Dedifferentiated amniotic fluid mesenchymal stem cell (primary cell): ENCODE measurements around the gene RNF215.

Source experiments
- DNase-seq: peaks from one replicate; pipeline ENCODE4 v3.0.0-alpha.2; 2016; ENCODE audit errors: extremely low spot score

The RNF215 gene

GRCh38 chr22:30386960-30387827, at the start of gene RNF215:
Gene RNF215, minus strand, starts transcription at chr22:30387411. Its CDS starts 98 bp downstream, at chr22:30387313.
- peak; percentile 46 for DNase-seq

- DNase-seq: no peak
Observed at GRCh38 chr22:30436196-30436595, 49.0 kb upstream of the RNF215 start.

GRCh38 chr22:30435674-30436126, 48.5 kb upstream of the RNF215 start:
- no peak for DNase-seq

DNA sequence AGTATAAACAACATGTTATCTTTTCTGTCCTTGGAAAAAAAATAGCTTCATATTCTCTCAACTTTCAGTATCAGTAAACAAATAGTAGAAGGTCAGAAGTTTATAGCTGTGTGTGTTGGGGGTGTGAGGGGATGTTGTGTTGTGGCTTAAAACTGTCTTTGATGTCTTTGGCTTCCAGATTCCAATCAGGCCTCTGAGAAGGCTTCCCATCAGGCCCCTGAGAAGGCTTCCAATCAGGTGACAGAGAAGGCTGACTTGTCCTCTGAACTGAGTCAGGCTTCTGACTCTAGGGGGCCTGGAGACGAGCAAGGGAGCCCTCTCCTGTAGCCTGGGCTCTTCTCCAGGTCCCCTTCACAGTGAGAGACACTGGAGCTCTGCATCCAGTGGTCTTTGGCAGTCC, 47.6 kb upstream of the RNF215 start:
- DNase-seq: no peak

DNA sequence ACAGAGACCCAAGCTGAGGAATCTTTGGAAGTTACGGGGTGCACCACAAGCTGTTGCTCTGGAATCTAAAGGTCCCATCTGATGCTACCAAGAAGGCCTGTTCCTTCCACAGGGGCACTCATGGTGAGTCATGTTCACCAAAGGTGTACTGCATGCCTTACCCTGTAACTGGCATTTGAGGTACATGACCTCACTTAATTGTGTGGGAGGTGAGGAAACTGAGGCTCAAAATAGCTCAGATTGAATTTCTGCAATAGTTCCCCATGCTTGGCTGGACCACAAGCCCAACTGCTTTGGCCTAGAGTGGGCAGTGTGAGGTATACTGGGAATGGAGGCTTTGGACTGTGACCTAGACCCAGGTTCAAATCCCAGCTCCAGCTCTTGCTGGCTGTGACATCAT, 46.6 kb upstream of the RNF215 start:
- no peak for DNase-seq

DNA sequence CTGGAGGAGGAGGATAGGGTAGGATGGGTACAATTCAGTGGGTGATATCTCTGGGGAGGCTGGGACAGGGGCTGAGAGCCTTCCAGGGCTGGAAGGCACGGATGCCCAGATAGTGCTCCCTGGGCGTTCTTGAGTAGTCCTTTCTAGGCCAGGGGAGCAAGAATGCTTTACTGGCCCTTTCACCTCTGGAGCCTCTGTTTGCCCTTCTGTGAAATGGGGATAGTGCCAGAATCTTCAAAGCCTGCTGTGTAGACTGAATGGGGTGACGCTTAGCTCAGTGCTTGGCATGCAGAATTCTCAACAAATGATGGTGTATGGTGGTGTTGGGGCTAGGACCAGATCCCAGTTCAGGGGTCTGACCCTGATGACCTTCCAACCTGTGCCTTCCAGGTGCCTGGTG, 46.0 kb upstream of the RNF215 start:
- DNase-seq: no peak

- DNase-seq: no peak
Observed at GRCh38 chr22:30432520-30432919, 45.3 kb upstream of the RNF215 start.

DNA sequence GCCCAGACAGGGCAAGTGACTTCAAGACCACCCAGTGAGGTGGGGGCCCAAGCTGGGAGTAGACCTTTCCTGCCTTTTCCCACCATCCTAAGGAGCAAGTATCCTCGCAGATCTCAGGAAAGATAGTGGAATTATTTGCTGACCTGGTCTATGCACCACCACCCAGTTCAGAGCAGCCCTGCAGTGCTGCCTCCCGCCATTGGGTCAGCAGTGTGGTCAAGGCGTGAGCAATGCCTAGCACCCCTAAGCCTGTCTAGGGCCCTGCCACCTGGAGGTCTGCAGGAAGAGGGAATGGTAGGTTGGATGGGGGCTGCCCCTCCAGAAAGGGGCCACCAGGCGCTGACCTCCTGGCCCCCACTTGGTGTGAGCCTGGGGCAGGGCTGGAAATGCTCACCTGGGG, 44.9 kb upstream of the RNF215 start:
- no peak for DNase-seq

DNA sequence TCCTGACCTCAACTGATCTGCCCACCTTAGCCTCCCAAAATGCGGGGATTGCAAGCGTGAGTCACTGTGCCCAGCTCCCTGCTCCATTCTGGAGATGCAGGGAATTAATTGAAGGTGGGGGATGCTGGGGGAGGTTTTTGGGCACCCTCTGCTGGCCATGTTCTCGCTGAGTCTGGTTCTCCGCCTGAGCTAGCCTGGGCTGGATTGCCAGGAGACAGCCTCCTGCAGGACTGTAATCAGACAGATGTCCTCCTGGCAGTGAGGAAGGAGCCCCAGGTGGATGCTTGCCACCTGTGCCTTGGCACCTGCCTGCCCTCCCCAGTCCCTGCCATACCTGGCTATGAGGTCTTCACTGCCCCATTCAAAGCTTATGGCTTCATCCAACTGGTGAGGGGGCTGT, 43.7 kb upstream of the RNF215 start:
- DNase-seq: no peak

- DNase-seq: no peak
Observed at GRCh38 chr22:30429887-30430286, 42.7 kb upstream of the RNF215 start.

DNA sequence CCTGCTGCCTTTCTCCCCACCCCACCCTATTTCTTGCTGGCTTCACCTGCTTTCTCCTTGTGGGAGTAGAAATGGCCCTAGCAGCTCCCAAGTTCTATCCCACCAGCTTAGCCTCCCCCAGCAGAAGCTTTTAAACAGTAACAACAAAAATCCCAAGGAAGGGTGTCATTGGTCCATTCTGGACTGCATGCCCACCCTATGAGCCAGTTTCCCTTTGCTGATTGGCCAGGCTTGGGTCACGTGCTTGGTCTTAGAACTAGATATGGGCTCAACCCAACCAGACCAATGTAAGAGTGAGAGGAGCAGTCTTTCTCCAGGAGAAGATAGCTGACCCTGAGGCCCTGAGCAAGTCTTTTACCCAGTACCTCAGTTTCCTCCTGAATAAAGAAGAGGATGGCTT, 40.7 kb upstream of the RNF215 start:
- DNase-seq: no peak

DNA sequence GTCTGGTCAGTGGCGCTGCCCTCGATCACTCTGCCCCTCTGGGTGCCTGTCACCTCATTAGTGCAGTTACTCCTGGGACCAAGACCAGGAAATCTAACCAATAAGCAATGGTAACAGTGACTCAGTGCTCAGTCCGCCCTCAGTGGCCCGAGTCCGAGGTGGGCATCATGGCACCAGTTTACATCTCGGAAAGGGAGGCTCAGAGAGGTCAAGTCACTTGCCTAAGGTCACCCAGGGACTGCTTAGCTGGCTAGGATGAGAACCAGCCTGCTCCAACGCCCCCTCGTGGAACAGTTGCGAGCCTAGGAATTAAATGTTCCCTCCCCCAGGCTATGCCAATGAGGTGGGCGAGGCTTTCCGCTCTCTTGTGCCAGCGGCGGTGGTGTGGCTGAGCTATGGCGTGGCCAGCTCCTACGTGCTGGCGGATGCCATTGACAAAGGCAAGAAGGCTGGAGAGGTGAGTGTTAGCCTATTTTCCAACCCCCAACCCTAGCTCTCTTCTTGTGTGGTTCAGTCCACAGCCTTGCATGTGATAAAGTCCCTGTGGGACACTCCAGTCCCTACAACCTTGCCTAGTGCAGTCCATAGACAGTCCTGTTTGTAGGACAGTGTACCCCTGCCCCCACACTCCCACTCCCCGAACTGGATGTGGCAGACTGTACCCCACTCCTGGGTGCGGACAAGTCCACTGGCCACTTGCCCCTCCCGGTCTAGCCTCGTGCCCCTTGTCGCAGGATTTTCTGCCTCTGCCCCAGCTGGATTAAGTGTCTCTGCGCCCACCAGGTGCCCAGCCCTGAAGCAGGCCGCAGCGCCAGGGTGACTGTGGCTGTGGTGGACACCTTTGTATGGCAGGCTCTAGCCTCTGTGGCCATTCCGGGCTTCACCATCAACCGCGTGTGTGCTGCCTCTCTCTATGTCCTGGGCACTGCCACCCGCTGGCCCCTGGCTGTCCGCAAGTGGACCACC, 39.5 kb upstream of the RNF215 start:
- DNase-seq: peak; percentile 55

GRCh38 chr22:30425616-30426387, 38.6 kb upstream of the RNF215 start, which contains the start of gene MTFP1:
Gene MTFP1, plus strand, starts transcription at chr22:30425768. Its CDS starts 112 bp downstream, at chr22:30425880.
- peak; percentile 19 for DNase-seq

- no peak for DNase-seq
Observed at GRCh38 chr22:30425327-30425615, 38.1 kb upstream of the RNF215 start.

- no peak for DNase-seq
Observed at GRCh38 chr22:30424534-30425326, 37.5 kb upstream of the RNF215 start.

DNA sequence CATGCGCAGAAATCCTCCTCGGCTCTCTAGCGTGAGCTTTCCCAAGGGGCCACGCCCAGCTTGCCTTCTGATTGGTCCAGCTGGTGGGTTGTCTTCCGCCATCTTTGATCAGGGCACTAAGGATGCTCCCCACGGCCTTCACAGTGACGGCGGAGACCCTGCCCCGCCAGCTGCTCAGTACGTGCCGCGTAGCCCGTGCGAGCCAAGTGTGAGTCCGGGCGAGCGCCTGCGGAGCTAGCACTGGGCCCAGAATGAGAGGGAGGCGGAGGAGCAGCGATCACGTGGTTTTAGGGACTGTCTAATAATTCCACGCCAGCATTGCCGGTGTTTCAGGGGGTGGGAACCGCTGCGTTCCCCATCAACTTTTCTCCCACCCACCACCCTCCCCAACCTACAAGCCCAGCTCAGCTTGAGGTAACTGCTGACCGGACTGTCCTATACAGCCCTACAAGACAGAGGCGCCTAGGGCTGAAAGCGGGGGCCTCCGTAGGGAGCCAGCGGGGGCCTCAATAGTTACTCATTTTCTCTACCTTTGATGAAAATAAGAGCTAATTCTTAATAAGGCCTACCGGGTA, 36.8 kb upstream of the RNF215 start:
- peak; percentile 99 for DNase-seq

DNA sequence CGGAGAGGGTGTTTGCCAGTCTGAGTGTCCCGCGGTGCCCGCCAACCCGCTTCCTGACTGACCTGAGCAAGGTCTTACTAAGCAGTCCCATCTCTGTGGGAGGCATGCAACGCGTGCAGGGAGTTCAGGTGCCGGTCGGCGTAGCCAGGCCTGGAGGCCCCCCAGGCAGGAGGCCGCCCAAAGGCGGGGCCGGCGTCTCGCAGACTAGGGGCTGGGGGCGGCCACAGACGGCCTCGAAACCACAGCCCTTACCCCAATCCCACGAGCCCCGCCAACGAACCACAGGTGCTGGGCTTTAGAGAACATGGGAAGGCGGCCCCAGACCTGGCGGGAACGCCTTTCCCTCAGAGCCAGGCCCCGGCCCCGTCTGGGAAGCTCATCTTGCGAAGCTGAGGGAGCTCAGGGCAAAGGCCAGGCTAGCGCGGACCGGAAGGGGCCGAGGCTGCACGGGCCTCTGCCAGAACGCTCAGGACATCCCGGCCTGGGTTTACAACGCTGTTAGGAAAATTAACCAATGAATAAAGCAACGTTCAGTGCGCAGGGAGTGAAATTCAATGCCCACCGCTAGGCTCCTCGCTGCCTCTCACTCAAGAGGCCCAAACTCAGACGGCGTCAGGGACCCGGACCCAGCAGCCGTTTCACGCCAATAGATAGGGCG, 36.2 kb upstream of the RNF215 start:
- no peak for DNase-seq

- DNase-seq: peak; percentile 77
Observed at GRCh38 chr22:30422481-30423300, 35.5 kb upstream of the RNF215 start.
